HUES48 (cell line): ENCODE data around the gene RDH5.
A peak's percentile ranks its signal among the peaks of the same experiment; 100 is the strongest.

Source experiments
- H3K27ac ChIP-seq: one replicate; pipeline ENCODE4 v1.7.0; 2013; ENCODE audit warnings: low read depth, low read length, inconsistent platforms
- H3K27me3 ChIP-seq: 2 replicates; pipeline ENCODE4 v1.6.1; 2013; ENCODE audit warnings: mild to moderate bottlenecking, low read length; ENCODE audit not compliant: control insufficient read depth, insufficient read depth
- H3K36me3 ChIP-seq: 2 replicates; pipeline ENCODE4 v1.6.1; 2013; ENCODE audit warnings: low read length; ENCODE audit not compliant: control insufficient read depth, insufficient read depth
- H3K4me1 ChIP-seq: 2 replicates; pipeline ENCODE4 v1.6.1; 2013; ENCODE audit warnings: mild to moderate bottlenecking, low read length; ENCODE audit not compliant: control insufficient read depth, insufficient read depth
- H3K4me3 ChIP-seq: 2 replicates; pipeline ENCODE4 v1.5.1; 2013; ENCODE audit warnings: mild to moderate bottlenecking, low read depth, low read length
- H3K9ac ChIP-seq: 2 replicates; pipeline ENCODE4 v1.6.1; 2013; ENCODE audit warnings: mild to moderate bottlenecking, low read depth, low read length, moderate library complexity
- H3K9me3 ChIP-seq: 2 replicates; pipeline ENCODE4 v1.6.1; 2013; ENCODE audit warnings: low read length; ENCODE audit not compliant: control insufficient read depth, insufficient read depth

The RDH5 gene

DNA sequence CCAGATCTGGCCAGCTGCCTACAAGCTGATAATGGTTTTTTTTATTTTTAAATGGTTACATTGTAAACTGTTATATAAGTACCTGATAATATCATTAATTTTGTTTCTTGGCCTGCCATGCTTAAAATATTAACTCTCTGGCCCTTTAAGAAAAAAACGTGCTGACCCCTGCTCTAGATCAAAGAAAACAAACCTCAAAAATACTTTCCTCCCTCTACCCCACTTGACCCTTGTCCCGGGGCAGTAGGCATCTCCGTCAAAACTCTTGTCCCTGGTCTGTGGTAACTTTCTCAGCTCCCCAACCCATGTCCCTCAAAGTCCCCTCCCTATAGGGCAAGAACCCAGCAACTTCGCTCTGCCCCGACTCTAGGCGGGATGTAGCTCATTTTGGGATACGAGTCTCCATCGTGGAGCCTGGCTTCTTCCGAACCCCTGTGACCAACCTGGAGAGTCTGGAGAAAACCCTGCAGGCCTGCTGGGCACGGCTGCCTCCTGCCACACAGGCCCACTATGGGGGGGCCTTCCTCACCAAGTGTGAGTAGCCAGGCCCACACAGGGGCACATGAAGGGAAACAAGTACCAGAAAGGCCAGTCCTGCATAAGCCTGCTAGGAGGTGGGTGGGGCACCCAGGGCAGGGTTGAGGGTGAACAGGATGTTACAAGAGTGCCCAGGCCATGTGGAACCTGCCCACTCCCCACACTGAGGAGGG, 3.5 kb downstream of the RDH5 start:
- Histone ChIP-seq H3K4me3 (no peak overlapping the region), H3K27me3 (no peaks in the 10 kb centered on the region), H3K9me3 (no peaks in the 10 kb centered on the region), H3K27ac (no peak overlapping the region), H3K36me3 (peaks cover 42% of the 10 kb centered on the region), H3K9ac (no peak overlapping the region), H3K4me1 (peaks cover 10% of the 10 kb centered on the region)

DNA sequence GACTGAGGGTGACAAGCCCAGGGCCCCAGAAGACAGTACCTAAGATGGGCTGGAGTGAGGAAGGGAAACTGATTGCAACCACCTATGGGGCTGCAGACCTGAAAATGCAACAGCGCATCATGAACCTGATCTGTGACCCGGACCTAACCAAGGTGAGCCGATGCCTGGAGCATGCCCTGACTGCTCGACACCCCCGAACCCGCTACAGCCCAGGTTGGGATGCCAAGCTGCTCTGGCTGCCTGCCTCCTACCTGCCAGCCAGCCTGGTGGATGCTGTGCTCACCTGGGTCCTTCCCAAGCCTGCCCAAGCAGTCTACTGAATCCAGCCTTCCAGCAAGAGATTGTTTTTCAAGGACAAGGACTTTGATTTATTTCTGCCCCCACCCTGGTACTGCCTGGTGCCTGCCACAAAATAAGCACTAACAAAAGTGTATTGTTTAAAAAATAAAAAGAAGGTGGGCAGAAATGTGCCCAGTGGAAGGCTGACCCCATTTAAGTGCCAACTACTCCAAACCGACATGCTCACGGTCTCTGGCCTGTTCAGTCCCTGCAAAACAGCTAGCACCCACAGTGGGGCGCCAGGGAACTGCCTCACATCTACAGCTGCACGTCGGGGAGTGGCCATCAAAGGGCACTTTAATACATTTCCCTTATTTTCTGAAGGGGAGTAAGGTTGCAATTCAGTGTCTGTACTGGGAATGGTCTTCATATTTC, 4.2 kb downstream of the RDH5 start:
- no peak overlapping the region for H3K27ac ChIP-seq
- peaks cover 42% of the 10 kb centered on the region for H3K36me3 ChIP-seq
- no peak overlapping the region for H3K9ac ChIP-seq
- H3K27me3 ChIP-seq = no peaks in the 10 kb centered on the region
- peaks cover 7% of the 10 kb centered on the region for H3K4me1 ChIP-seq
- no peaks in the 10 kb centered on the region for H3K9me3 ChIP-seq
- H3K4me3 ChIP-seq = no peak overlapping the region

DNA sequence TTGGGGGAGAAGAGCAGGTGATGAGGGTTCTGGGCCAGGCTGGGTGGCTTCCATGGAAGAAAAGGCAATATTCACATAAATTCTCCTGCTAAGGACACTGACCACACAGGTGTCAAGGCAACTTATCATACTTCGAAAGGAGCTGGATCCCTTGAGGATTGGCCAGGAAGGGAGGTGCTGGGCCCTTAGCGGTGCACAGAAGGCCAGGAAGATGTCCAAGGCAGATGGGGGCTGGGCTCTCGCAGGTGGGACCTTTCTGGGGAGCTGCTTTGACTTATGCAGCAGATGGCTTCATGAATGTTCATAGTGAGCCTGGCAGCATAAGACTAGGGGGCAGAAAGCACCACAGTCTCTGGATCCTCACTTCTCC, 4.7 kb downstream of the RDH5 start:
- no peak overlapping the region for H3K4me3 ChIP-seq
- H3K9me3 ChIP-seq = no peaks in the 10 kb centered on the region
- H3K4me1 ChIP-seq = peaks cover 10% of the 10 kb centered on the region
- no peak overlapping the region for H3K9ac ChIP-seq
- H3K36me3 ChIP-seq = peaks cover 42% of the 10 kb centered on the region
- no peaks in the 10 kb centered on the region for H3K27me3 ChIP-seq
- no peak overlapping the region for H3K27ac ChIP-seq

DNA sequence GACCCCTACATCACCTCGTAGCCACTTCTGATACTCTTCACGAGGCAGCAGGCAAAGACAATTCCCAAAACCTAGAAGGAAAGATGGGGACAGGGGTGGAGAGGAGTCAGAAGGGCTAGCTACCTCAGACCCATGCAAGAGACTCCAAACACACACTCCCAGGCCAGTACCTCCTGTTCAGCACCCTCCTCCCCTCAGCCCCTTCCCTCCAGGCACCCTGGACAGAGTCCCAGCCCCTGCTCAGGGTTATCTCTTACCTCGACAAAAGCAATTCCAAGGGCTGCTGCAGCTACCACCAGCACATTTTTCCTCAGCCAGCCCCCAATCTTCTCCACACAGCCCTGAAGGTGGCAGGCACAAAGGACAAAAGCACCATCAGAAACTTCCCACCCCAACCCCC, 5.4 kb downstream of the RDH5 start:
- H3K27ac ChIP-seq = no peak overlapping the region
- H3K4me1 ChIP-seq = peaks cover 16% of the 10 kb centered on the region
- no peaks in the 10 kb centered on the region for H3K27me3 ChIP-seq
- H3K9ac ChIP-seq = no peak overlapping the region
- H3K36me3 ChIP-seq = peaks cover 42% of the 10 kb centered on the region
- no peak overlapping the region for H3K4me3 ChIP-seq
- H3K9me3 ChIP-seq = no peaks in the 10 kb centered on the region

DNA sequence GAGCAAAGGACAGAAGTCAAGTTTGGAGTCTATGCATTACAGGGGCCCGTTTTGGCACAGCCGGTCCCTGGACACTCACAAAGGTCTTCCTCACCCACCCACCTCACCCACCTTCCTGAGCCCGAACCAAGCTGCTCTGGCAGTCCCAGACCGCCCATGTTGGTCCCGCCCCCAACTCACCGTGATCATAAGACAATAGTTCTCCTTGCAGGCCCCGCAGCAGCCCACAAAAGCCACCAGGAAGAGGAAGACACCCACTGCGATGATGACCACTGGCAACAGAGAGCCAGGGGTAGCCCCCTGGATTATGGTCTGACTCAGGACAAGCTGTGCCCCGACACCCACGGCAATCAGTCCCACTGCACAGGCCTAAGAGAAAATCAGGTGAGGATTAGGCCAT, 6.8 kb downstream of the RDH5 start:
- Histone ChIP-seq H3K27me3 (no peaks in the 10 kb centered on the region), H3K9ac (no peak overlapping the region), H3K4me1 (peaks cover 19% of the 10 kb centered on the region), H3K27ac (peak overlapping the region; percentile 97), H3K9me3 (no peaks in the 10 kb centered on the region), H3K4me3 (peak overlapping the region; percentile 94), H3K36me3 (peaks cover 42% of the 10 kb centered on the region)

DNA sequence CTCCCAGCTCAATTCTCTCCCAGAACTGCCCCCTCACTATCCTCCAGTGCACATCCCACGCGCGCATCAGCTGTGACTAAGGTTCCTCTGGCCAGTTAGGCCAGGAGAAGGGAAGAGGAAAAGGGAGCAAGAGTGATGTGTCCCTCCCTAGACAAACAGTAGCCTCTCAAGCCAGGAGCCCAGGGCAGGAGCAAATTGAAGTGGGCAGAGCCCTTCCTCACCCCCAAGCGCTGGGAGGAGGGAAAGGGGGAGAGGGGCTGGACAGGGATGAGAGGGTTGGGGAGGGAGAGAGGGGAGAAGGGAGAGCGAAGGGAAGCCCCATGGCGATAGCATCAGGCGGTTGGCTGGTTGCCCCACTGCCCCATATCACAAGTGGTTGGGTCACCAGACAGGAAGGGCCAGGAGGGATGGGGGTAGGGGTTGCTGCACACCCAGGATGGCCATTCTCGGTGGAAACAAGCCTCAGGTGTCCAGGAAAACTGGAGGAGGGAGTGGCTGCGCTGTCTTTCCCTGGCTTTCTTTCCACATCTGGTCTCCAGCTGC, 7.5 kb downstream of the RDH5 start:
- H3K9ac ChIP-seq = peak overlapping the region; percentile 81
- no peaks in the 10 kb centered on the region for H3K27me3 ChIP-seq
- peak overlapping the region; percentile 94 for H3K4me3 ChIP-seq
- H3K4me1 ChIP-seq = peaks cover 19% of the 10 kb centered on the region
- peak overlapping the region; percentile 97 for H3K27ac ChIP-seq
- H3K36me3 ChIP-seq = peaks cover 42% of the 10 kb centered on the region
- H3K9me3 ChIP-seq = no peaks in the 10 kb centered on the region

DNA sequence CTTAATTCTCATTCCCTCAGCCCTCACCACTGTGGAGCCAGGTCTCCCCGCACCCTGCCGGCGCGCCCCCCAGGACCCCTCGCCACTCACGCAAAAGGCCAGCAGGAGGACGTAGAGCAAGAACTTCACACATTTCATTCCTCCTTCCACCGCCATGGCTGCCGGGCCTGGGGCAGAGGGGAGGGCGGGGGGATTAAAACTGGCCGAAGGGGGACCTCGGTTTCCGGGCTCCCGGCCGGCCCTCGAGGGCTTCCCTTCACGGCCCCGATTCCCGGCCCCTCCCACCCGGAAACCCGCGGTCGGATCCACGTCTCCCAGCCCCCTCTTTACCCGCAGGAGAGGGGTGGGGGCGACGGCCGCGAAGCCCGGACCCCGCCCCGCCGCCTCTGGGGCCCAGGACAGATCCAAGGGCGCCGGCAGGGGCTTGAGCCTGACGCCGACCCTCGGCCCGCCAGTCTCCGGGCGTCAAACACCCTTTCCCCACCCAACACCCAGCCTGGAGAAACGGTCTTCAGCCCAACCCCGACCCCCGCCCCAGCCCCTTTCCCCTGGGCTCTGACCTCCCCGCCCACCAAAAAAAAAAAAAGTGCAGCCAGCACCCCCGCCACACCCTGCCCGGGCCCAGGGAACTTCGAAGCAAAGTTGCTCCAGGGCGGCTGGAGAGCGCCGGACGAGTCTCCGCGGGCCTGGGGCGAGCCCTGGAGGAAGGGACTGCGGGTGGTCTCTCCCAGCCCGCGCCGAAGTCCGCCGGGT, 8.2 kb downstream of the RDH5 start:
- Histone ChIP-seq H3K9me3 (no peaks in the 10 kb centered on the region), H3K36me3 (peaks cover 35% of the 10 kb centered on the region), H3K27ac (peak overlapping the region; percentile 97), H3K27me3 (no peaks in the 10 kb centered on the region), H3K4me1 (peaks cover 19% of the 10 kb centered on the region), H3K4me3 (peak overlapping the region; percentile 94), H3K9ac (peak overlapping the region; percentile 81)

DNA sequence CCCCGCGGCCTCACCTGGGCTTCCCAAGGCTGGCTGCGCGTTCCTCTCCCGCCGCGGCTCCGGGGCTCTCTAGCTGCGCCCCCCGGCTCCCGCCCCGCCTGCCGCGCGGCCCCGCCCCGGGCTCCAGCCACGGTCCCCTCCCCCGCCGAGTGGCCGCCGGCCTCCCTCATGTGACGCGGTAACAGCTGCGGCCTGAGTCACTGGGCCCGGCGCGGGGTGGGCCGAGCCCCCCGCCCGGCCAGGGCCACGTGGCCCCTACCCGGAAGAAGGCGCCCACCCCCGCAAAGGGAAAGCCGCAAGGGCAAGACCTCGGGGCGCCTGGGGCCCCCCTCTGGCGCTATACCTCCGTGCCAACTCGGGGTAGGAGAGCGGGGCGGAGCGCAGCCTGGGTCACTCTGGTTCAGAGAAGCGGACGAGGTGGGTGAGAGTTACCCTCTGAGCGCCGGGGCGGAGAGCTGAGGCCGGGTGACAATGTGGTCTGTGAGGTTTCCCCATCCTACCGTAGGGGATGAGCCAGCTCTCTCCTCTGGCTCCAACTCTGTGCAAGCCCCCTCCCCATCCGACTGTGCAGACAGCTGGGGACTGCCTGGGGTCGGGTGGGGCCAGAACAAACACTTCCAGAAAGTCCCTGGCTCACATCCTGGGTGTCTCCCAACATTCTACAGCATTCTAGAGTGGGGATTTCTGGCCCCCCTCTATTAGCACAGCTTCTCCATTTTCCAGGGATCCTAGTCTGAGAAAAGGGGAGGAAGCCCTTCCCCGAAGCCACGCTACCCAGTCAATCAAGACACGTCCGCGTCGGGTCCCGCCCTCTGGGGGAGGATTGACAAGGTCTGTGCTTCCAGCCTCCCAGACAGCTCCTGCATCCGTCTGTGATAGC, 9.0 kb downstream of the RDH5 start, which contains the start of gene CD63:
Gene CD63, minus strand, starts transcription at position 71 of the 880 bp plus-strand sequence. CDS start 668 bp downstream, outside the sequence.
- H3K27ac ChIP-seq = peak within 1 kb of the TSS; percentile 97
- no peaks in the 10 kb centered on the region for H3K9me3 ChIP-seq
- H3K27me3 ChIP-seq = no peaks in the 10 kb centered on the region
- H3K36me3 ChIP-seq = peaks cover 29% of the 10 kb centered on the region
- H3K4me1 ChIP-seq = peaks cover 19% of the 10 kb centered on the region
- H3K4me3 ChIP-seq = peak within 1 kb of the TSS; percentile 94
- H3K9ac ChIP-seq = peak within 1 kb of the TSS; percentile 81

DNA sequence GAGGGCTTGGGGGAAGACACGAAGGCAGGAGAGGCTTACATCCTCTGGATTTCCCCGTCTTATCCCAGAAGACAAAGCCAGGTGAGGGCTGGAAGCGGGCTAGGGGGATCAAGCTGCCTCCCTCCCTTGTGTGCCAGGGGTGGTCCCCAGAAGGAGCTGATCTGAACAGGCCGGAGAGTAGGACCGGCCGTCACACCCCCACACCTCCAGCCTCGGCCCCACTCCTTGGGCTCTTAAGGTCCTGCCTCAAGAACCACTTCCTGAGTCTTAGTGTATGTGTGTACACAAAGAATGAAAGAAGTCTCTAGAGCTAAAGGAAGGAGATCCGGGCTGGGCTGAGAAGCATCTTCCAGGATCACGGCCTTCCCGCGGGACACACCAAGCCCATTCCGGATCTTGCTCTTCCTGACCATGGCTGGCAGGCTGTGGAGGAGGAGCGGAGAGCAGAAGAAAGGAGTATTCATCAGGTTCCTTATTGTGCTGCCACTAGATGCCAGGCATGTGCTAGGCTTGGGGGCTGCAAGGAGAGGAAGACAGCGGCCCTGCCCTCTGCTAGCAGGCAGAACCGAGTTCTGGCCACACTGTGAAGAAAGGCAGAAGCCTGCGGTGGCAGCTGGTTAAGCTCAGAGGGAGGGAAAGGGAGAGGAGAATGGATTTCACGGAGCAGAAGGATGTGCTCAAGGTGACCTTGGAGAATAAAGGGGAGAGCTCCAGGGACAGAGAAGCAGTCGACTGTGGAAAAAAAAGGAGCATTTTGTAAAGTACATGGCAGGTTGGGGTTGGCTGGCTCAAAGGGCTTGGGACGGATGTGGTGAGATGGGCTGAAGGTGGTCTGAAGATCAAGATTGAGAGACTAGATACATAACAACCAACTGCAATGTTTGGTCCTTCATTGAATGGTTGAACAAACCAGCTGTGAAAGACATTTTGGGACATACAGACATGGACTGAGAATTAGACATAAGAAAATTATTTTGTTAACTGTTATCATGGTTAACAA, 9.9 kb downstream of the RDH5 start:
- H3K9ac ChIP-seq = peak overlapping the region; percentile 17
- peak overlapping the region; percentile 97 for H3K27ac ChIP-seq
- H3K27me3 ChIP-seq = no peaks in the 10 kb centered on the region
- peak overlapping the region; percentile 94 for H3K4me3 ChIP-seq
- H3K9me3 ChIP-seq = no peaks in the 10 kb centered on the region
- peaks cover 19% of the 10 kb centered on the region for H3K4me1 ChIP-seq
- peaks cover 20% of the 10 kb centered on the region for H3K36me3 ChIP-seq
